HepG2 (cell line): ENCODE results near the gene IQSEC1. TPM values are rescaled to one million over a fixed set of nuclear protein-coding genes. Genes with fewer than 3 reads are reported as not detected.

Experiments used
- BRCA1 ChIP-seq: sonication (generic); formaldehyde crosslinking; IDR thresholded peaks from 2 replicates; pipeline ENCODE4 v1.4.0; 2020; ENCODE audit warnings: missing genetic modification reagents
- ELF3 ChIP-seq: IDR thresholded peaks from 2 replicates; pipeline ENCODE4 v1.6.1; 2016; ENCODE audit warnings: missing genetic modification reagents, missing compliant biosample characterization
- FOXC1 ChIP-seq: sonication (generic); formaldehyde crosslinking; IDR thresholded peaks from 2 replicates; pipeline ENCODE4 v1.8.0; 2022; ENCODE audit warnings: mild to moderate bottlenecking, missing genetic modification reagents, borderline replicate concordance
- GLI4 ChIP-seq: sonication (generic); formaldehyde crosslinking; IDR thresholded peaks from 2 replicates; pipeline ENCODE4 v1.5.1; 2020; ENCODE audit warnings: missing genetic modification reagents, mild to moderate bottlenecking, moderate library complexity, borderline replicate concordance
- GZF1 ChIP-seq: sonication (generic); formaldehyde crosslinking; IDR thresholded peaks from 2 replicates; pipeline ENCODE4 v1.5.1; 2020; ENCODE audit warnings: mild to moderate bottlenecking, missing genetic modification reagents
- HIVEP1 ChIP-seq: sonication (generic); formaldehyde crosslinking; IDR thresholded peaks from 2 replicates; pipeline ENCODE4 v1.4.0; 2020; ENCODE audit warnings: mild to moderate bottlenecking, missing genetic modification reagents
- JDP2 ChIP-seq: sonication (generic); formaldehyde crosslinking; IDR thresholded peaks from 2 replicates; pipeline ENCODE4 v1.8.1; 2022; ENCODE audit warnings: missing genetic modification reagents, borderline replicate concordance
- MAZ ChIP-seq, 2 experiments: sonication (generic) in 1 of 2; formaldehyde crosslinking in 1 of 2; IDR thresholded peaks; 2 replicates each; pipeline versions ENCODE4 v1.5.0 to v1.6.1; 2012 to 2020; ENCODE audit warnings: low read depth in 2 of 2, mild to moderate bottlenecking in 2 of 2, borderline replicate concordance in 1 of 2, improper control_type of control experiment in 1 of 2, low read length in 1 of 2, missing genetic modification reagents in 1 of 2, moderate library complexity in 1 of 2
- TAF1 ChIP-seq: sonication (generic); formaldehyde crosslinking; IDR thresholded peaks from 2 replicates; pipeline ENCODE4 v1.4.0; 2020; ENCODE audit warnings: missing genetic modification reagents
- ZNF10 ChIP-seq: sonication (generic); formaldehyde crosslinking; IDR thresholded peaks from 2 replicates; pipeline ENCODE4 v1.4.0; 2020; ENCODE audit warnings: mild to moderate bottlenecking, low read depth, missing genetic modification reagents, borderline replicate concordance
- ZNF138 ChIP-seq: sonication (generic); formaldehyde crosslinking; IDR thresholded peaks from 2 replicates; pipeline ENCODE4 v1.5.0; 2020; ENCODE audit warnings: mild to moderate bottlenecking, low read depth, missing genetic modification reagents
- ZNF143 ChIP-seq: sonication (generic); formaldehyde crosslinking; IDR thresholded peaks from 2 replicates; pipeline ENCODE4 v1.4.0; 2020; ENCODE audit warnings: missing genetic modification reagents
- ZNF17 ChIP-seq: sonication (generic); formaldehyde crosslinking; IDR thresholded peaks from 2 replicates; pipeline ENCODE4 v1.5.0; 2020; ENCODE audit warnings: mild to moderate bottlenecking, missing genetic modification reagents
- ZNF235 ChIP-seq: sonication (generic); formaldehyde crosslinking; IDR thresholded peaks from 2 replicates; pipeline ENCODE4 v1.8.1; 2023; ENCODE audit warnings: mild to moderate bottlenecking, missing genetic modification reagents, borderline replicate concordance
- ZNF30 ChIP-seq: sonication (generic); formaldehyde crosslinking; IDR thresholded peaks from 2 replicates; pipeline ENCODE4 v1.5.0; 2020; ENCODE audit warnings: mild to moderate bottlenecking, missing genetic modification reagents
- ZNF564 ChIP-seq: sonication (generic); formaldehyde crosslinking; IDR thresholded peaks from 2 replicates; pipeline ENCODE4 v1.8.1; 2023; ENCODE audit warnings: mild to moderate bottlenecking, missing genetic modification reagents
- ZNF713 ChIP-seq: sonication (generic); formaldehyde crosslinking; IDR thresholded peaks from 2 replicates; pipeline ENCODE4 v1.4.0; 2020; ENCODE audit warnings: mild to moderate bottlenecking, missing genetic modification reagents
- polyA plus RNA-seq, 8 experiments: library from polyadenylated mRNA; depleted of rRNA in 3 of 8; stranded (reverse) in 7 of 8; unstranded in 1 of 8; fragments of >200 nt; fragmentation: Illumina TruSeq in 4 of 8; extraction: Trizol in 4 of 8; gene quantifications; 2 replicates each; pipeline versions ENCODE4 v1.2.1 to v1.2.3, GENCODE V29; 2011 to 2016; ENCODE audit warnings: low read depth in 4 of 8, missing spikeins in 1 of 8, mixed read lengths in 1 of 8; ENCODE audit not compliant: insufficient read depth in 1 of 8
- total RNA-seq, 5 experiments: library from RNA; depleted of rRNA; stranded (reverse); fragments of >200 nt; fragmentation: Illumina TruSeq; extraction: Trizol; gene quantifications; 2 replicates each; pipeline ENCODE4 v1.2.3, GENCODE V29; 2016; ENCODE audit warnings: low read depth in 1 of 5
- TF ChIP-seq, protein P1 (sequence below): sonication (generic); formaldehyde crosslinking; conservative IDR thresholded peaks from 2 replicates; pipeline ENCODE4 v1.4.0; 2020; ENCODE audit warnings: missing genetic modification reagents
- TF ChIP-seq, protein P2 (sequence below): IDR thresholded peaks from 2 replicates; pipeline ENCODE4 v1.6.1; 2016; ENCODE audit warnings: missing compliant biosample characterization, missing genetic modification reagents, borderline replicate concordance
- TF ChIP-seq, protein P3 (sequence below): sonication (generic); formaldehyde crosslinking; IDR thresholded peaks from 2 replicates; pipeline ENCODE4 v1.8.1; 2022; ENCODE audit warnings: mild to moderate bottlenecking, missing genetic modification reagents
- TF ChIP-seq, protein P4 (sequence below): sonication (generic); formaldehyde crosslinking; IDR thresholded peaks from 2 replicates; pipeline ENCODE4 v1.4.0; 2020; ENCODE audit warnings: missing genetic modification reagents
- TF ChIP-seq, protein P5 (sequence below): sonication (generic); formaldehyde crosslinking; IDR thresholded peaks from 2 replicates; pipeline ENCODE4 v1.8.0; 2022; ENCODE audit warnings: mild to moderate bottlenecking, missing genetic modification reagents, borderline replicate concordance

The IQSEC1 gene
- total and polyA plus RNA-seq, 2 of the 13 experiments (the other 11 are each of a cell fraction or from before 2014, with no cell fraction given): 17.4 to 20.2 TPM

DNA sequence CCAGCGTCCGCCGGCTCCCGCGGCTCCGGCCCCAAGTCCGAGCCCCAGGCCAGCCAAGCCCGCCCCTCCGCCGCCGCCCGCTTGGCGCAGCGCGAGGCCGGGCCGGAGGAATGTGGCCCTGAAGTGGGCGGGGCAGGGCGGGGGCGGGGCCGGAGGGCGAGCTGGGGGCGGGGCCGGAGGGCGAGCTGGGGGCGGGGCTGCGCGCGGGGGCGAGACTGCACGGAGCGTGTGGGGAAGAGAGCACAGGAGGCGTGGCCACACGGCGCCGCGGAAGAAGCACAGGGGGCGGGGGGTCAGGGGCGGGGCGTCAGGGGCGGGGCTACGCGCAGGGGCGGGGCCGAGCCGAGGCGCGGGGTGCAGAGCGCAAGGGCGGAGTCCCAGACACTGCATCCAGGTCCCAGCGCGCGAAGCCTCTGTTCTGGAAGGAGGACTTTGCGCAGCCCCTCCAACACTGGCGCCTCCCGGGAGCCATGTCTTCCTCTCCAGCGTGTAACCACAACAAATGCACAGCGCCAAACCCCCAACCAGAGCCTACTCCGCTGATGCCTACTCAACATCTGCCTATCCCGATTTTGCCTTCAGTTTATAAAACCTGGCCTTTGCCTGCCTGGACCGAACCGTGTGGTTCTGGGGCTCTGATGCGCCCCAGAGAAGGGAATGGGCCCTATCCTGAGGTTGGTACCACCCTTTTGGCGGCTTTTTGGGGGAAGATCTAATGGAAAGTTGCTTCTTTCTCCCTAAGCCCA lies 105.5 kb downstream of the IQSEC1 start (continued):
- TF ChIP-seq, protein P1, sequence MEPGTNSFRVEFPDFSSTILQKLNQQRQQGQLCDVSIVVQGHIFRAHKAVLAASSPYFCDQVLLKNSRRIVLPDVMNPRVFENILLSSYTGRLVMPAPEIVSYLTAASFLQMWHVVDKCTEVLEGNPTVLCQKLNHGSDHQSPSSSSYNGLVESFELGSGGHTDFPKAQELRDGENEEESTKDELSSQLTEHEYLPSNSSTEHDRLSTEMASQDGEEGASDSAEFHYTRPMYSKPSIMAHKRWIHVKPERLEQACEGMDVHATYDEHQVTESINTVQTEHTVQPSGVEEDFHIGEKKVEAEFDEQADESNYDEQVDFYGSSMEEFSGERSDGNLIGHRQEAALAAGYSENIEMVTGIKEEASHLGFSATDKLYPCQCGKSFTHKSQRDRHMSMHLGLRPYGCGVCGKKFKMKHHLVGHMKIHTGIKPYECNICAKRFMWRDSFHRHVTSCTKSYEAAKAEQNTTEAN: no peak
- no peak for TF ChIP-seq ZNF138 (CRISPR knock-in tag)
- no peak for TF ChIP-seq ZNF30 (CRISPR knock-in tag)
- TF ChIP-seq BRCA1 (CRISPR knock-in tag): no peak
- no peak for TF ChIP-seq MAZ (IDR thresholded peaks at IDR 0.05; ENCODE audit: borderline replicate concordance, low read depth, low read length)
- TF ChIP-seq MAZ (CRISPR knock-in tag; IDR thresholded peaks at IDR 0.05; ENCODE audit: low read depth): peak; percentile 35; the same call in 1 of the 2 replicates
- TF ChIP-seq, protein P2, sequence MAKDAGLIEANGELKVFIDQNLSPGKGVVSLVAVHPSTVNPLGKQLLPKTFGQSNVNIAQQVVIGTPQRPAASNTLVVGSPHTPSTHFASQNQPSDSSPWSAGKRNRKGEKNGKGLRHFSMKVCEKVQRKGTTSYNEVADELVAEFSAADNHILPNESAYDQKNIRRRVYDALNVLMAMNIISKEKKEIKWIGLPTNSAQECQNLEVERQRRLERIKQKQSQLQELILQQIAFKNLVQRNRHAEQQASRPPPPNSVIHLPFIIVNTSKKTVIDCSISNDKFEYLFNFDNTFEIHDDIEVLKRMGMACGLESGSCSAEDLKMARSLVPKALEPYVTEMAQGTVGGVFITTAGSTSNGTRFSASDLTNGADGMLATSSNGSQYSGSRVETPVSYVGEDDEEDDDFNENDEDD (CRISPR knock-in tag): peak; percentile 66; the same call in 1 of the 2 replicates
- TF ChIP-seq ZNF235 (CRISPR knock-in tag): no peak
- TF ChIP-seq, protein P3, sequence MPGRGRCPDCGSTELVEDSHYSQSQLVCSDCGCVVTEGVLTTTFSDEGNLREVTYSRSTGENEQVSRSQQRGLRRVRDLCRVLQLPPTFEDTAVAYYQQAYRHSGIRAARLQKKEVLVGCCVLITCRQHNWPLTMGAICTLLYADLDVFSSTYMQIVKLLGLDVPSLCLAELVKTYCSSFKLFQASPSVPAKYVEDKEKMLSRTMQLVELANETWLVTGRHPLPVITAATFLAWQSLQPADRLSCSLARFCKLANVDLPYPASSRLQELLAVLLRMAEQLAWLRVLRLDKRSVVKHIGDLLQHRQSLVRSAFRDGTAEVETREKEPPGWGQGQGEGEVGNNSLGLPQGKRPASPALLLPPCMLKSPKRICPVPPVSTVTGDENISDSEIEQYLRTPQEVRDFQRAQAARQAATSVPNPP (CRISPR knock-in tag): no peak
- no peak for TF ChIP-seq JDP2
- TF ChIP-seq, protein P4, sequence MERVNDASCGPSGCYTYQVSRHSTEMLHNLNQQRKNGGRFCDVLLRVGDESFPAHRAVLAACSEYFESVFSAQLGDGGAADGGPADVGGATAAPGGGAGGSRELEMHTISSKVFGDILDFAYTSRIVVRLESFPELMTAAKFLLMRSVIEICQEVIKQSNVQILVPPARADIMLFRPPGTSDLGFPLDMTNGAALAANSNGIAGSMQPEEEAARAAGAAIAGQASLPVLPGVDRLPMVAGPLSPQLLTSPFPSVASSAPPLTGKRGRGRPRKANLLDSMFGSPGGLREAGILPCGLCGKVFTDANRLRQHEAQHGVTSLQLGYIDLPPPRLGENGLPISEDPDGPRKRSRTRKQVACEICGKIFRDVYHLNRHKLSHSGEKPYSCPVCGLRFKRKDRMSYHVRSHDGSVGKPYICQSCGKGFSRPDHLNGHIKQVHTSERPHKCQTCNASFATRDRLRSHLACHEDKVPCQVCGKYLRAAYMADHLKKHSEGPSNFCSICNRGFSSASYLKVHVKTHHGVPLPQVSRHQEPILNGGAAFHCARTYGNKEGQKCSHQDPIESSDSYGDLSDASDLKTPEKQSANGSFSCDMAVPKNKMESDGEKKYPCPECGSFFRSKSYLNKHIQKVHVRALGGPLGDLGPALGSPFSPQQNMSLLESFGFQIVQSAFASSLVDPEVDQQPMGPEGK (CRISPR knock-in tag): peak; percentile 58
- TF ChIP-seq GZF1 (CRISPR knock-in tag): no peak
- TF ChIP-seq HIVEP1 (CRISPR knock-in tag): no peak; the same call in 1 of the 2 replicates
- no peak for TF ChIP-seq ZNF143 (CRISPR knock-in tag)
- TF ChIP-seq ZNF17 (CRISPR knock-in tag): no peak
- TF ChIP-seq ZNF564: 0 out of 2 replicates have a peak, but pooled peaks have one; percentile 2
- TF ChIP-seq GLI4 (CRISPR knock-in tag): no peak
- peak; percentile 71 for TF ChIP-seq TAF1 (CRISPR knock-in tag)
- TF ChIP-seq, protein P5, sequence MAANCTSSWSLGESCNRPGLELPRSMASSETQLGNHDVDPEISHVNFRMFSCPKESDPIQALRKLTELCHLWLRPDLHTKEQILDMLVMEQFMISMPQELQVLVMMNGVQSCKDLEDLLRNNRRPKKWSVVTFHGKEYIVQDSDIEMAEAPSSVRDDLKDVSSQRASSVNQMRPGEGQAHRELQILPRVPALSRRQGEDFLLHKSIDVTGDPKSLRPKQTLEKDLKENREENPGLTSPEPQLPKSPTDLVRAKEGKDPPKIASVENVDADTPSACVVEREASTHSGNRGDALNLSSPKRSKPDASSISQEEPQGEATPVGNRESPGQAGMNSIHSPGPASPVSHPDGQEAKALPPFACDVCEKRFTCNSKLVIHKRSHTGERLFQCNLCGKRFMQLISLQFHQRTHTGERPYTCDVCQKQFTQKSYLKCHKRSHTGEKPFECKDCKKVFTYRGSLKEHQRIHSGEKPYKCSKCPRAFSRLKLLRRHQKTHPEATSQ (CRISPR knock-in tag): no peak
- no peak for TF ChIP-seq ELF3 (CRISPR knock-in tag)
- TF ChIP-seq FOXC1: no peak
- no peak for TF ChIP-seq ZNF10
- TF ChIP-seq ZNF713 (CRISPR knock-in tag): no peak
